Omental fat pad (tissue), 4 donors: ENCODE results near the gene MAPK6. TPM values are rescaled to one million over a fixed set of nuclear protein-coding genes. Genes with fewer than 3 reads are reported as not detected.

ENCODE experiments used
- ATAC-seq: fragments of 150-250 bp; one replicate; pipeline ENCODE4 v1.9.1; 2016; ENCODE audit warnings: mild to moderate bottlenecking, moderate library complexity; ENCODE audit not compliant: low FRiP score
- DNase-seq: peaks from one replicate; pipeline ENCODE4 v3.0.0-alpha.2; 2019; ENCODE audit warnings: low spot score
- CTCF ChIP-seq, 3 donors: fragments of 450-650 bp; IDR thresholded peaks; one replicate each; pipeline ENCODE4 v1.5.1; 2016 to 2017; ENCODE audit warnings: antibody characterized with exemption in 3 of 3, mild to moderate bottlenecking in 3 of 3, moderate library complexity in 2 of 3
- total RNA-seq, 4 donors: library from RNA; depleted of rRNA; stranded (reverse); fragments of >200 nt; gene quantifications; one replicate each; pipeline ENCODE4 v1.1.0, GENCODE V29; 2016

Gene MAPK6
- total RNA-seq, 4 donors from 2014 or later: 20.3 to 44.9 (median 28.9) TPM

DNA sequence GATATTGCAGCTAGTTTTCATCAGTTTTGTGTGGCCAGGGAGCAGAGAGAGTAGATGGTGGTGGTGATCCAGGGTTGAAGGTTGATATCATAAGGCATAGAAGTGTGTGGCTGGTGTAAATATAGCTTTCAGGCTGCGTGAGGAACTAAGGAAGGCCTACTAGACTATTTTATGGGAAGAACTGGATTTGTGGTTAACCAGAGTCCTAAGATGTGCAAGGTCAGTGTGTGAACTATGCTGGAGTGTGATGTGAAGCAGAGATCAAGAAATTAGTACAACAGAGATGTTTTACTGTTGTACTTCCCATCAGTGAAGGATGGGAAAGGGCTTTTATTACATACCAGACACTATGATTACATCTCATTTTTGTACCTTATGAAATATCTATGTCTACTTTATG, 41.5 kb downstream of the MAPK6 start:
- DNase-seq: no peak
- no peak for TF ChIP-seq CTCF (IDR thresholded peaks at IDR 0.05)
- no peak for ATAC-seq

DNA sequence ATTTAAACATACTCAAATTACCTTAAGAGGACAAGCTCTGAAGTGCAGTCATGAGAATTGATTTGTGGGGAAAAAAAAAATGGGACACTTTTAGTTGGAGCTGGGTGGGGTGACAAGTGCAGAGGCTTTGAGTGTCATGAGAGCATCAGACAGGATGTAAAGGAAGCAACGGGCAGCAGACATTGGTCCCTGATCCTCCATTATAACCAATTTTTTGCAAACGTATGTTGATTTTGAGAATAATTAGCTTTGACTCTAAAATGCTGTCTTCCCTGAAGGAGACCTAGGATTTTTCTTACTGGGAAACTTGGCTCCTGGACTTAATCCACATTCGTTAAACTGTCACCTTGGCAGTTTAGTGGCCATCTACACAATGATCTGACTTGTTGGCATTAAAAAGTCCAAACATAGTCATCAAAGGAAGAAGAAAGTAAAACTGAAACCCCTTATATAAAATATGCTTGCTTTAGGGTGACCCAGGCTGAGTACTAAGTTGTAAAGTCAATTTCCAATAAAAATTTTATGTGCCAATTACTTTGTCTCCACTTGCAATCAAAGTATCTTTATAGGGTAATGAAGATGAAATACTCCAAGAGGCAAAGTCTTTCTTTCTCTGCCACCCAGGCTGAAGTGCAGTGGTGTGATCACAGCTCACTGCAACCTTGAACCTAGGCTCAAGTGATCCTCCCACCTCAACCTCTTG, 48.0 kb downstream of the MAPK6 start:
- TF ChIP-seq CTCF (IDR thresholded peaks at IDR 0.05): no peak
- no peak for ATAC-seq
- no peak for DNase-seq

DNA sequence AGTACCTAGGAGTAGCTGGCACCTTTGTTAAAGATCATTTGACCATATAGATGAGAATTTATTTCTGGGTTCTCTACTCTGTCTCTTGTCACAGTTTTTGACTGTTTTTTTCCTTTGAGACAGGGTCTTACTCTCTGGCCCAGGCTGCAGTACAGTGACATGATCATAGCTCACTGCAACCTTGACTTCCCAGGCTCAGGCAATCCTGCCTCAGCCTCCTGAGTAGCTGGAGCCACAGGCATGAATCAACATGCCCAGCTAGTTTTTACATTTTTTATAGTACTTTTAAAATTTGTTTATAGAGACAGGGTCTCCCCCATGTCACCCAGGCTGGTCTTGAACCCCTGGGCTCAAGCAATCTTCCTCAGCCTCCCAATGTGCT, 48.5 kb downstream of the MAPK6 start:
- DNase-seq (no peak), ATAC-seq (no peak)
- TF ChIP-seq CTCF (IDR thresholded peaks at IDR 0.05): no peak

GRCh38 chr15:52068004-52068615, 49.1 kb downstream of the MAPK6 start:
- no peak for DNase-seq
- ATAC-seq: no peak
- no peak for TF ChIP-seq CTCF (IDR thresholded peaks at IDR 0.05)

DNA sequence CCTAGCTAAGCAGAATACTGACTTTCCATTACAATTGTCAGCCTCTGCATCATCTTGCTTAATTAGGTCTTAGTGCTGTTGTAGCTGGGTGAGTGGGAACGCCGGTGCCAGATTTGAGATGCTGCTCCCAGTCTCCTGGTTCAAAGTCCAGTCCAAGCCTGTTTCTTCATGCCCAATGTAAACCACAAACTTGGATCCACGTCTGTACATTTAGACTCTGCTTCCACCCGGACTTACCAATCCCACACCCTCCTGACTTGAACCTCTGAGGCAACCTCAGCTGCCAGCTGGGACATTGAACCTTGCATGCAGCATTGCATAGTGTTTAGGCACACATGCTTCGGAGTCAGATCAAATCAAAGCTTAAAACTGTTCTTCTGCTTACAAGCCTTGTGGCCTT, 50.5 kb downstream of the MAPK6 start:
- no peak for DNase-seq
- TF ChIP-seq CTCF (IDR thresholded peaks at IDR 0.05): no peak
- no peak for ATAC-seq

DNA sequence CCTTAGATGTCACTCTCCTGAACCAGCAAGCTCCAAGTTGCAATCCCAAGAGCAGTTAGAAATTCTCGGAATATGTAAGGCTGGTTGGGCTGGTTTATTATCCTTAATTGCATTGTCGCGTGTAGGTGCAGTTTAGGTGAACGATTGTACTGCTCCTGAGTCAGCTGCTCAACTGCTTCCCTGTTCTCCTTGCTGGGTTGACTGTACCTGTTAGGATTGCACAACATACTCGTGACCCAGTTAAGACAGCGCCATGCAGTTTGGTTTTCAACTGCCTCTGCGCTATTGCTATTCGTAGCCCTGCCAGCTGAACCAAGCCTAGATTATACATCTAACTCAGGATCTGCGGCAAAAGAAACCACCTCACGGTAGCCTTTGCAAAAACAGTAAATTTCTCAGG, 52.6 kb downstream of the MAPK6 start:
- DNase-seq (no peak), ATAC-seq (no peak)
- TF ChIP-seq CTCF (IDR thresholded peaks at IDR 0.05): no peak
